Right atrium auricular region (tissue), 2 donors: Measurements from ENCODE around the gene NOD2. TPM values are rescaled to one million over a fixed set of nuclear protein-coding genes. Genes with fewer than 3 reads are reported as not detected.
A peak's percentile ranks its signal among the peaks of the same experiment; 100 is the strongest.

ENCODE experiments used
- DNase-seq: peaks from one replicate; pipeline ENCODE4 v3.0.0-alpha.2; 2019; ENCODE audit warnings: low spot score
- H3K27ac ChIP-seq, 2 donors: fragments of 200-600 bp; sonication (generic); 1 replicate in 1 of 2; 2 replicates in 1 of 2; pipeline ENCODE4 v1.5.1; 2016 to 2019
- H3K27me3 ChIP-seq, 2 donors: fragments of 200-600 bp; sonication (generic); one replicate each; pipeline versions ENCODE4 v1.5.1 to v1.6.0; 2017 to 2019
- H3K36me3 ChIP-seq: fragments of 200-600 bp; sonication (generic); one replicate; pipeline ENCODE4 v1.5.1; 2016
- H3K4me1 ChIP-seq, 2 donors: fragments of 200-600 bp; sonication (generic); one replicate each; pipeline versions ENCODE4 v1.5.1 to v1.6.0; 2017 to 2019
- H3K4me3 ChIP-seq, 2 donors: fragments of 200-600 bp; sonication (generic); 1 replicate in 1 of 2; 2 replicates in 1 of 2; pipeline ENCODE4 v1.5.1; 2017 to 2019; ENCODE audit warnings: mild to moderate bottlenecking in 1 of 2, moderate library complexity in 1 of 2
- H3K9me3 ChIP-seq, 2 donors: fragments of 200-600 bp; sonication (generic); one replicate each; pipeline ENCODE4 v1.5.1; 2019
- CTCF ChIP-seq, 2 donors: fragments of 200-600 bp; sonication (generic); IDR thresholded peaks; one replicate each; pipeline ENCODE4 v1.5.1; 2019; ENCODE audit warnings: antibody characterized with exemption in 2 of 2
- total RNA-seq, 2 donors: library from RNA; depleted of rRNA; stranded (reverse); fragments of >200 nt; gene quantifications; one replicate each; pipeline ENCODE4 v1.1.0, GENCODE V29; 2016

NOD2 gene
- 1 to 10 TPM in 1 of 2 donors, under 1 TPM in 1; 0.44 to 1.6 TPM for total RNA-seq

GRCh38 chr16:50692999-50693781, at the start of gene NOD2:
NOD2 (plus strand) TSS chr16:50693606; CDS start chr16:50699496, 5,890 bp downstream.
- TF ChIP-seq CTCF (IDR thresholded peaks at IDR 0.05) = no peak
- no peaks in the 10 kb centered on the region for H3K9me3 ChIP-seq
- peak within 1 kb of the TSS in 1 of 2 donors; percentile 35 for H3K27ac ChIP-seq
- peaks cover 0 to 39% of the 10 kb centered on the region in 2 donors for H3K4me1 ChIP-seq
- H3K27me3 ChIP-seq = no peaks in the 10 kb centered on the region
- no peaks in the 10 kb centered on the region for H3K36me3 ChIP-seq
- peak within 1 kb of the TSS; percentile 31 to 52 for H3K4me3 ChIP-seq
- no peak for DNase-seq

GRCh38 chr16:50644245-50644644, 49.2 kb upstream of the NOD2 start:
- TF ChIP-seq CTCF (IDR thresholded peaks at IDR 0.05) = no peak
- Histone ChIP-seq H3K36me3 (no peaks in the 10 kb centered on the region), H3K9me3 (no peaks in the 10 kb centered on the region), H3K27ac (no peak overlapping the region), H3K4me3 (no peak overlapping the region), H3K27me3 (no peaks in the 10 kb centered on the region), H3K4me1 (no peaks in the 10 kb centered on the region)
- DNase-seq = no peak

GRCh38 chr16:50644729-50645128, 48.7 kb upstream of the NOD2 start:
- Histone ChIP-seq H3K4me3 (no peak overlapping the region), H3K4me1 (no peaks in the 10 kb centered on the region), H3K36me3 (no peaks in the 10 kb centered on the region), H3K9me3 (no peaks in the 10 kb centered on the region), H3K27me3 (no peaks in the 10 kb centered on the region), H3K27ac (no peak overlapping the region)
- DNase-seq = no peak
- TF ChIP-seq CTCF (IDR thresholded peaks at IDR 0.05) = peak in 1 of 2 donors; percentile 46

GRCh38 chr16:50645563-50646220, 47.7 kb upstream of the NOD2 start:
- no peaks in the 10 kb centered on the region for H3K36me3 ChIP-seq
- H3K9me3 ChIP-seq = no peaks in the 10 kb centered on the region
- H3K27ac ChIP-seq = no peak overlapping the region
- no peak overlapping the region for H3K4me3 ChIP-seq
- no peaks in the 10 kb centered on the region for H3K4me1 ChIP-seq
- H3K27me3 ChIP-seq = no peaks in the 10 kb centered on the region
- TF ChIP-seq CTCF (IDR thresholded peaks at IDR 0.05) = no peak
- DNase-seq = no peak

- Histone ChIP-seq H3K27me3 (no peaks in the 10 kb centered on the region), H3K4me3 (no peak overlapping the region), H3K36me3 (no peaks in the 10 kb centered on the region), H3K4me1 (no peaks in the 10 kb centered on the region), H3K27ac (no peak overlapping the region), H3K9me3 (no peaks in the 10 kb centered on the region)
- TF ChIP-seq CTCF (IDR thresholded peaks at IDR 0.05) = no peak
- DNase-seq = no peak
These were observed 47.1 kb upstream of the NOD2 start for GRCh38 chr16:50646345-50646744.
